ENCODE data around the gene PRSS48.
"Not testable (repeated sequence)": the region's sequence is repeated elsewhere in the genome, so short reads cannot be mapped to it uniquely, and the experiment has no call there.

Gene PRSS48

GRCh38 chr4:151315212-151315886, 38.4 kb downstream of the PRSS48 start:
- H3K4me1 Mint-ChIP-seq, result no peaks in the 10 kb centered on the region
- no peaks in the 10 kb centered on the region for H3K36me3 Mint-ChIP-seq (ENCODE audit: low read depth)
- no peak overlapping the region for H3K4me3 Mint-ChIP-seq
- no peak overlapping the region for H3K27ac Mint-ChIP-seq
- no peaks in the 10 kb centered on the region for H3K9me3 Mint-ChIP-seq
- H3K27me3 Mint-ChIP-seq (ENCODE audit: low read depth), result peaks cover 3% of the 10 kb centered on the region
- TF ChIP-seq, protein P1, sequence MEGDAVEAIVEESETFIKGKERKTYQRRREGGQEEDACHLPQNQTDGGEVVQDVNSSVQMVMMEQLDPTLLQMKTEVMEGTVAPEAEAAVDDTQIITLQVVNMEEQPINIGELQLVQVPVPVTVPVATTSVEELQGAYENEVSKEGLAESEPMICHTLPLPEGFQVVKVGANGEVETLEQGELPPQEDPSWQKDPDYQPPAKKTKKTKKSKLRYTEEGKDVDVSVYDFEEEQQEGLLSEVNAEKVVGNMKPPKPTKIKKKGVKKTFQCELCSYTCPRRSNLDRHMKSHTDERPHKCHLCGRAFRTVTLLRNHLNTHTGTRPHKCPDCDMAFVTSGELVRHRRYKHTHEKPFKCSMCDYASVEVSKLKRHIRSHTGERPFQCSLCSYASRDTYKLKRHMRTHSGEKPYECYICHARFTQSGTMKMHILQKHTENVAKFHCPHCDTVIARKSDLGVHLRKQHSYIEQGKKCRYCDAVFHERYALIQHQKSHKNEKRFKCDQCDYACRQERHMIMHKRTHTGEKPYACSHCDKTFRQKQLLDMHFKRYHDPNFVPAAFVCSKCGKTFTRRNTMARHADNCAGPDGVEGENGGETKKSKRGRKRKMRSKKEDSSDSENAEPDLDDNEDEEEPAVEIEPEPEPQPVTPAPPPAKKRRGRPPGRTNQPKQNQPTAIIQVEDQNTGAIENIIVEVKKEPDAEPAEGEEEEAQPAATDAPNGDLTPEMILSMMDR (IDR thresholded peaks at IDR 0.05; ENCODE audit: unreplicated experiment in 3 of 3), result no peak

- Mint-ChIP-seq H3K27me3 (ENCODE audit: low read depth) (peaks cover 3% of the 10 kb centered on the region), H3K36me3 (ENCODE audit: low read depth) (no peaks in the 10 kb centered on the region), H3K4me1 (no peaks in the 10 kb centered on the region), H3K27ac (no peak overlapping the region), H3K9me3 (no peaks in the 10 kb centered on the region), H3K4me3 (no peak overlapping the region)
- TF ChIP-seq, protein P1 (IDR thresholded peaks at IDR 0.05; ENCODE audit: unreplicated experiment in 3 of 3), result no peak
These were observed 39.7 kb downstream of the PRSS48 start for GRCh38 chr4:151316645-151317044.

DNA sequence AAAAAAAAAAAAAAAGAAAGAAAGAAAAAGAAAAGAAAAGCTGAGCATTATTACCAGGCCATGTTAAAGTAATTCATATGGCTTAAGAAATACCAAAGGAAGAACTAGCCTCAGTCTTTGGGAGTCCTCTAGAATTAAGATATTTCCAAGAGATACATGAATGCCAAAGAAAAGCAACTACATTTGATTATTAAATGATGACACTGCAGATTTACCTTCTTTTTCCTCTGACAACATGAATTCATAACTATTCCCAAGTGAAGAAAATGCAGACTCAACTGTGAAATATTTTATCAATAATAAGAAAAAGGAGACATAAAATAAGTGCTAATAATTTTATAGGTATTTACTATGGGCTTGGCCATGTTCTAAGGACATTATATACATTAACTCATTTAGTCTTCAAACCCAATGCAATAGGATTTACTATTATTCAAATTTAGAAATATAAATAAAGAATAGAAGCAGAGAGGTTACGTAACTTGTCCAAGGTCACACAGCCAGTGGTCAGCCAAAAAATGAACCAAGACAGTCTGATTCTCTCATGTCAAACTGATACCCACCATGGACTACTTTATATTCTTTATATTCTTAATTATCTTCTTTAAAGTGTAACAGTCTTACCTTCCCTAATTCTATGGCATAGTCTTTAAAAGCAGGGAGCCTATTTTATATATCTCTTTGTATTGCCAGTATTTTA, 41.5 kb downstream of the PRSS48 start:
- H3K27ac Mint-ChIP-seq, result no peak overlapping the region
- peaks cover 3% of the 10 kb centered on the region for H3K27me3 Mint-ChIP-seq (ENCODE audit: low read depth)
- TF ChIP-seq, protein P1 (IDR thresholded peaks at IDR 0.05; ENCODE audit: unreplicated experiment in 3 of 3), result no peak
- H3K9me3 Mint-ChIP-seq, result no peaks in the 10 kb centered on the region
- no peaks in the 10 kb centered on the region for H3K36me3 Mint-ChIP-seq (ENCODE audit: low read depth)
- H3K4me3 Mint-ChIP-seq, result no peak overlapping the region
- H3K4me1 Mint-ChIP-seq, result peaks cover 10% of the 10 kb centered on the region

- Mint-ChIP-seq H3K36me3 (ENCODE audit: low read depth) (no peaks in the 10 kb centered on the region), H3K4me3 (no peak overlapping the region), H3K4me1 (peaks cover 16% of the 10 kb centered on the region), H3K27me3 (ENCODE audit: low read depth) (peaks cover 10% of the 10 kb centered on the region), H3K9me3 (no peaks in the 10 kb centered on the region), H3K27ac (no peak overlapping the region)
- TF ChIP-seq, protein P1 (IDR thresholded peaks at IDR 0.05; ENCODE audit: unreplicated experiment in 3 of 3), result no peak
These were observed 42.5 kb downstream of the PRSS48 start for GRCh38 chr4:151319490-151319889.

DNA sequence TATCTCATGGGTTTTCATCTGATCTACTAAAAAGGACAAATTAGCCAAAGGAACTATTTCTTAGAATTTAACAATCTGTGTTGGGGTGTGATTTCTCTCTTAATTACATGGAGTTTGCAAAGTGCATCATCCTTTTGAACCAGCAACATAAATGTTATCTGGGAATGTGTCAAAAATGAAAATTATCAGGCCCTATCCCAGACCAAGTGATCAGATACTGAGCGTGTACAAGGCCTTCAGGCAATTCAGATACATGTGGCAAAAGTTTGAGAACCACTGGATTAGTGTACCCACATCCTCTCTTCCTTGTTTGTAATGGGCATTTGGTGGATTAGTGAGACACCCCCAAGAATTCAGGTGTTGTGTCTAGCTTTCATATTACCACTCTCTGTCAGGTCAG, 44.6 kb downstream of the PRSS48 start:
- no peak overlapping the region for H3K27ac Mint-ChIP-seq
- peaks cover 12% of the 10 kb centered on the region for H3K27me3 Mint-ChIP-seq (ENCODE audit: low read depth)
- H3K4me1 Mint-ChIP-seq, result peaks cover 22% of the 10 kb centered on the region
- H3K9me3 Mint-ChIP-seq, result no peaks in the 10 kb centered on the region
- TF ChIP-seq, protein P1 (IDR thresholded peaks at IDR 0.05; ENCODE audit: unreplicated experiment in 3 of 3), result no peak
- H3K4me3 Mint-ChIP-seq, result no peak overlapping the region
- H3K36me3 Mint-ChIP-seq (ENCODE audit: low read depth), result no peaks in the 10 kb centered on the region

- not testable (repeated sequence) for H3K36me3 Mint-ChIP-seq (ENCODE audit: low read depth); H3K27me3 Mint-ChIP-seq (ENCODE audit: low read depth); H3K4me3 Mint-ChIP-seq; H3K27ac Mint-ChIP-seq; H3K9me3 Mint-ChIP-seq
- H3K4me1 Mint-ChIP-seq, result peaks cover 22% of the 10 kb centered on the region
These were observed 45.2 kb downstream of the PRSS48 start for GRCh38 chr4:151322161-151322560.

Data from nephron (organoid).